ENCODE measurements around the gene MT1HL1. TPM values are rescaled to one million over a fixed set of nuclear protein-coding genes. Genes with fewer than 3 reads are reported as not detected.

MT1HL1 gene
- polyA plus RNA-seq, 1 donor (not counting 4 experiments of a cell fraction or from before 2014, with no cell fraction given), result not detected

- Histone ChIP-seq H3K9ac (ENCODE audit: control insufficient read depth, extremely low read depth, insufficient read depth, low read length) (no peak overlapping the region), H3K9me3 (ENCODE audit: control insufficient read depth, low read depth, low read length) (no peaks in the 10 kb centered on the region), H3K27me3 (ENCODE audit: control insufficient read depth, extremely low read depth, insufficient read depth, low read length) (peaks cover 22% of the 10 kb centered on the region), H3K4me2 (ENCODE audit: control insufficient read depth, extremely low read depth, insufficient read depth, low read depth, low read length) (no peak overlapping the region), H3K27ac (ENCODE audit: control insufficient read depth, insufficient read depth, low read length) (no peak overlapping the region), H3K4me1 (ENCODE audit: control insufficient read depth, extremely low read depth, insufficient read depth, low read length) (no peaks in the 10 kb centered on the region), H3K9me1 (ENCODE audit: control insufficient read depth, extremely low read depth, insufficient read depth, low read length) (no peaks in the 10 kb centered on the region), H4K20me1 (ENCODE audit: control insufficient read depth, extremely low read depth, insufficient read depth, low read length) (no peaks in the 10 kb centered on the region), H3K79me2 (ENCODE audit: control insufficient read depth, insufficient read depth, low read length) (no peaks in the 10 kb centered on the region), H3K4me3 (ENCODE audit: control insufficient read depth in 2 of 3, extremely low read depth in 1 of 3, insufficient read depth in 2 of 3, low read depth in 1 of 3, low read length in 3 of 3) (no peak overlapping the region), H2AFZ (ENCODE audit: control insufficient read depth, low read length) (no peak overlapping the region), H3K36me3 (ENCODE audit: control insufficient read depth in 2 of 2, extremely low read depth in 1 of 2, insufficient read depth in 2 of 2, low read length in 2 of 2) (no peaks in the 10 kb centered on the region)
- dilution Hi-C loops (cut with MboI; ENCODE audit: extremely low pct_ligation_motif_present, low sequenced_read_pairs), result no loop called here
- FAIRE-seq, result no peak
- DNase-seq (ENCODE audit: low read depth, low spot score), result no peak
- TF ChIP-seq EZH2 (IDR thresholded peaks at IDR 0.05; ENCODE audit: low read length), result peak; percentile 75
- no peak for TF ChIP-seq CTCF (optimal IDR thresholded peaks at IDR 0.05 in 1 of 3, IDR thresholded peaks at IDR 0.05 in 1 of 3, conservative IDR thresholded peaks at IDR 0.05 in 1 of 3; ENCODE audit: extremely low read depth in 1 of 3, insufficient read depth in 2 of 3, low read length in 3 of 3)
Observed at GRCh38 chr1:237042892-237043576, 38.8 kb upstream of the MT1HL1 start.

GRCh38 chr1:237042526-237042891 is 38.3 kb upstream of the MT1HL1 start:
- Histone ChIP-seq H3K79me2 (ENCODE audit: control insufficient read depth, insufficient read depth, low read length) (no peaks in the 10 kb centered on the region), H2AFZ (ENCODE audit: control insufficient read depth, low read length) (no peak overlapping the region), H3K36me3 (ENCODE audit: control insufficient read depth in 2 of 2, extremely low read depth in 1 of 2, insufficient read depth in 2 of 2, low read length in 2 of 2) (no peaks in the 10 kb centered on the region), H3K4me1 (ENCODE audit: control insufficient read depth, extremely low read depth, insufficient read depth, low read length) (no peaks in the 10 kb centered on the region), H3K4me2 (ENCODE audit: control insufficient read depth, extremely low read depth, insufficient read depth, low read depth, low read length) (no peak overlapping the region), H4K20me1 (ENCODE audit: control insufficient read depth, extremely low read depth, insufficient read depth, low read length) (no peaks in the 10 kb centered on the region), H3K9ac (ENCODE audit: control insufficient read depth, extremely low read depth, insufficient read depth, low read length) (no peak overlapping the region), H3K27me3 (ENCODE audit: control insufficient read depth, extremely low read depth, insufficient read depth, low read length) (peaks cover 22% of the 10 kb centered on the region), H3K9me3 (ENCODE audit: control insufficient read depth, low read depth, low read length) (no peaks in the 10 kb centered on the region), H3K27ac (ENCODE audit: control insufficient read depth, insufficient read depth, low read length) (no peak overlapping the region), H3K9me1 (ENCODE audit: control insufficient read depth, extremely low read depth, insufficient read depth, low read length) (no peaks in the 10 kb centered on the region), H3K4me3 (ENCODE audit: control insufficient read depth in 2 of 3, extremely low read depth in 1 of 3, insufficient read depth in 2 of 3, low read depth in 1 of 3, low read length in 3 of 3) (no peak overlapping the region)
- FAIRE-seq, result no peak
- dilution Hi-C loops (cut with MboI; ENCODE audit: extremely low pct_ligation_motif_present, low sequenced_read_pairs), result no loop called here
- TF ChIP-seq EZH2 (IDR thresholded peaks at IDR 0.05; ENCODE audit: low read length), result no peak
- no peak for DNase-seq (ENCODE audit: low read depth, low spot score)

All from keratinocyte (primary cell).